AG09319 (cell line): ENCODE data around the gene RASSF3.

ENCODE experiments used
- DNase-seq: peaks from one replicate; pipeline ENCODE4 v3.0.0-alpha.2; 2010; ENCODE audit warnings: low read depth; ENCODE audit errors: extremely low read depth
- TF ChIP-seq, protein P1 (sequence below): IDR thresholded peaks from 2 replicates; pipeline ENCODE4 v1.5.1; 2011; ENCODE audit warnings: low read depth, mild to moderate bottlenecking, inconsistent platforms, low read length, moderate library complexity

The RASSF3 gene

DNA sequence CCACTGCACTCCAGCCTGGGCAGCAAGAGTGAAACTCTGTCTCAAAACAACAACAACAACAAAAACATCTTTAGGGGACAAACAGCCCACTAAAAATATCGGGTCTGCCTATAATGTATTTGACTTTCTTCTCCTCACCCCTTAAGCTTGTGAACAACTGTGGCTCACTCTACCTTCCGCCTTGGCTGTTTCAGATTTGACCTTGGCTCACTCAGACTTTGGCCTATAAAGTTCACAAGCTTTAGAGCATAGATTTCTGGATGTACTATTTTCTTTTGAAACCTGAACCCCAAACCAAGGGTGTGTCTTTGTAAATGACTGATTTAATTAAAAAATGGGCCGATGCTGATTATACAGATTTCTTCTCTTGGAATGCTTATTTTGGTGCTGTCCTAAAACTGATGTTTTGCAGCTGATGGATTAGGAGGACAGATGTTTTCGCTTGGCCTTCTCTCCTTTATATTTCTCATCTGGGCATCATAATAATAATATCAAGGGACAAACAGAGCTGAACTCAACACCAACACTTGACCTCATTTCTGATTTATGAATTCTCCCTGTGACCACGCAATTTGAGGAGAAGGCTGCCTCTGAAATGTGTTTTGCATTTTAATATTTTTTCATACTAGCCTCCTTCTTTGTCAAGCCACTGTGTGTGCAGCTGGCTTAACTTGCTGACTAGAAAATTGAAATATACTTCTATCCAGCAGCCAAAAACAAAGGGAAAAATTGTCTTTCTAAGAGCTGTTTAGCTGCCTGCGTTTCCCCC is 40.2 kb upstream of the RASSF3 start:
- TF ChIP-seq, protein P1, sequence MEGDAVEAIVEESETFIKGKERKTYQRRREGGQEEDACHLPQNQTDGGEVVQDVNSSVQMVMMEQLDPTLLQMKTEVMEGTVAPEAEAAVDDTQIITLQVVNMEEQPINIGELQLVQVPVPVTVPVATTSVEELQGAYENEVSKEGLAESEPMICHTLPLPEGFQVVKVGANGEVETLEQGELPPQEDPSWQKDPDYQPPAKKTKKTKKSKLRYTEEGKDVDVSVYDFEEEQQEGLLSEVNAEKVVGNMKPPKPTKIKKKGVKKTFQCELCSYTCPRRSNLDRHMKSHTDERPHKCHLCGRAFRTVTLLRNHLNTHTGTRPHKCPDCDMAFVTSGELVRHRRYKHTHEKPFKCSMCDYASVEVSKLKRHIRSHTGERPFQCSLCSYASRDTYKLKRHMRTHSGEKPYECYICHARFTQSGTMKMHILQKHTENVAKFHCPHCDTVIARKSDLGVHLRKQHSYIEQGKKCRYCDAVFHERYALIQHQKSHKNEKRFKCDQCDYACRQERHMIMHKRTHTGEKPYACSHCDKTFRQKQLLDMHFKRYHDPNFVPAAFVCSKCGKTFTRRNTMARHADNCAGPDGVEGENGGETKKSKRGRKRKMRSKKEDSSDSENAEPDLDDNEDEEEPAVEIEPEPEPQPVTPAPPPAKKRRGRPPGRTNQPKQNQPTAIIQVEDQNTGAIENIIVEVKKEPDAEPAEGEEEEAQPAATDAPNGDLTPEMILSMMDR = no peak
- no peak for DNase-seq

DNA sequence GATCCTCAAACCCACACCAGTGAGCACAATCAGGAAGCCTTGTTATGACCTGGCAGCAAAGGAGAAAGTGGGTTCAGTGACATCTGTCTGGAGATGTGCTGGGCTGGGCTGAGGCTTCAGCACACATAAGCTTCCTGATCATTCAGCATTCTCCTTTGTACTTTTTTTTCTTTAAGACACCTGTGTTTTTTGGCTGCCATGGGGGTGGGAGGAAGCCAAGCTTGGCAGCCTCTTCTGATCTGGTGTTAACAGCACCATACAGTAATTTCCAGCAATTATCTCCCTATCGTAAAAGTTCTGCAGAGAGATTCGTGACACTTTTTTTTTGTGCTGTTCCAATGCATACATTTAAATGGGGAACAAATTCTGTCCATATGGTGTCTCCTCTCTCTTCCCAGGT is 38.9 kb upstream of the RASSF3 start:
- DNase-seq = no peak
- TF ChIP-seq, protein P1 = no peak

DNA sequence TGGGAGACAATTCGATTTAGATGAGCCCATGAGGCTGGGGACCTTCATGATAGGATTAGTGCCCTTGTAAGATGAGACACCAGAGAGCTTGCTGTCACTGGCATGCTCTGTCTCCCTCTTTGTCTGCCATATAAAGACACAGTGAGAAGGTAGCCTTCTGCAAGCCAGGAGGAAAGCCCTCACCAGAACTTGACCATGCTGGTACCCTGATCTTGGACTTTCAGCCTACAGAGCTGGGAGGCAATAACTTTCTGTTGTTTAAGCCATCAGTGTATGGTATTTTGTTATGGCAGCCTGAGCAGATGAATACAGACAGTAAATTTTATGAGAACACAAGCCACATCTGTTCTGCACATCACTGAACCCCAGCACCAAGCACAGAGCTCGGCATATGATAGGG is 38.1 kb upstream of the RASSF3 start:
- DNase-seq = no peak
- TF ChIP-seq, protein P1 = no peak

DNA sequence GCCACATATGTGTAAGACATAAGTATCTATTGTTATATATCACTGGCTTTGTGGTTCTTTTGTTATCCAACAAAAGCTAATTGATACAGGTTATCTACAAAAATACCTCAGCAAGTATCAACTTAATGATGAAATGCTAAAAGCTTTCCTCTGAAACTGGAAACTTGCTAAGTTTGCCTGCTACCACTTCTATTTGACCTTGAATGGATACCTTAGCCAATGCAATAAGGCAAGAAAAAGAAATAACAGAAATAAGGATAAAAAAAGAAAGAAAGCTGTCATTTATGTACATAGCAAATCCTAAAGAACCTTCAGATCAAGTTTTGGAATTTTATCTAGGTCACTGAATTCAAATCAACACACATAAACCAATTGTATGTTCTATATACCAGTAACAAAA is 35.5 kb upstream of the RASSF3 start:
- no peak for DNase-seq
- TF ChIP-seq, protein P1 = no peak

DNA sequence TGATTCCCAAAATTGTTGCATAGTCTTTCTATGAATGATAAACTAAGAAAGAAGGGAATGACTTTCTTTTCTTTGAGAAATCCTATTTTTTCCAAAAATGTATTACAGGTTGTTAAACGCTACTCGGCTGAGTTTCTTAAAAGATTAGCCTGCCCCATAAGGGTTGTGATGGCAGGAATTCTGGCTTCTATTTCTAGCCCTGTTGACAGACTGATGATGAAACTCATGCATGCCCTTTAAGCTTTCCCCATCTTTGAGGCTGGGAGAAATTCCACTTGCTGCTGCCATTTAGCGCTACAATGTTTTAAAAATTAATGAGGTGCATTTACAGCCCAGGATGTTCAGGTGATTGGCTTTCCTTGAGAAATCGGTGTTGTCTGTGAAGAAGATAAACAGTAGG is 33.2 kb upstream of the RASSF3 start:
- DNase-seq = no peak
- TF ChIP-seq, protein P1 = no peak

DNA sequence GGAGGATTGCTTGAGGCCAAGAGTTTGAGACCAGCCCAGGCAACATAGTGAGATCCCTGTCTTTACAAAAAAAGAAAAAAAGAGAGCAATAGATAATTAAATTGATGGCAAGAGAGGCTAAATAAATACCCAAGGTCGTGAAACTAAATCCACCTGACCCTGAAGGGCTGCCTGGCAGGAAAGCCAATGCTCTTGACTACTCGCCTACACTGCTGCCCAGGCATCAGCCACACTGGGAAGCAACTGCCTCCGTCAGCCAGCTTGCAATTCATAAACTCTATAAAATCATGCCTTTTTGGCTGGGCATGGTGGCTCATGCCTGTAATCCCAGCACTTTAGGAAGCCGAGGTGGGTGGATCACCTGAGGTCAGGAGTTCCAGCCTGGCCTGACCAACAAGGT is 31.7 kb upstream of the RASSF3 start:
- no peak for DNase-seq
- TF ChIP-seq, protein P1 = no peak

DNA sequence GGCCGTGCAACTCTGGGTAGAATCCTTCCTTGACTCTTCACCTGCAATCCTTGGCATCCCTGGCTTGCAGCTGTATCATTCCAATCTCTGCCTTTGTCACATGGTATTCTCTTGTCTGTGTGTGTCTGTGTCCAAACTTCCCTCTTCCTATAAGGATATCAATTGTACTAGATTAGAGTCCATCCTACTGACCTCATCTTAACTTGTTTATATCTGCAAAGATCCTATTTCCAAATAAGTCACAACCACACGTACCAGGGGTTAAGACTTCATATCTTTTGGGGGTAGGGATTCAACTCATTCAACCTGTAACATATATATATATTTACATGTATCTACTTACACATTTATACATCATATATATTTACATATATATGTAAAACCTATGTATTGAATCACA is 29.6 kb upstream of the RASSF3 start:
- DNase-seq = no peak
- TF ChIP-seq, protein P1 = no peak
